Spleen (tissue), 13 donors: ENCODE results near the gene NETO1. TPM values are rescaled to one million over a fixed set of nuclear protein-coding genes. Genes with fewer than 3 reads are reported as not detected.

Experiments used
- DNase-seq: peaks from one replicate; pipeline ENCODE4 v3.0.0-alpha.2; 2020
- H3K27ac ChIP-seq, 8 donors: fragments of 200-600 bp; sonication (generic) in 7 of 8; 1 replicate in 4 of 8; 2 replicates in 4 of 8; pipeline versions ENCODE4 v1.5.0 to v1.8.0; 2016 to 2021; ENCODE audit warnings: inconsistent platforms in 4 of 8, mild to moderate bottlenecking in 4 of 8, moderate library complexity in 1 of 8
- H3K27me3 ChIP-seq, 7 donors: fragments of 200-600 bp; sonication (generic) in 6 of 7; replicated peaks in 1 of 7; 1 replicate in 4 of 7; 2 replicates in 3 of 7; pipeline versions ENCODE4 v1.5.0 to v1.8.0; 2016 to 2021; ENCODE audit warnings: inconsistent platforms in 3 of 7, mild to moderate bottlenecking in 1 of 7
- H3K36me3 ChIP-seq, 6 donors: fragments of 200-600 bp; sonication (generic) in 5 of 6; 1 replicate in 4 of 6; 2 replicates in 2 of 6; pipeline versions ENCODE4 v1.5.0 to v1.8.0; 2016 to 2021; ENCODE audit warnings: inconsistent platforms in 2 of 6
- H3K4me1 ChIP-seq, 6 donors: fragments of 200-600 bp; sonication (generic) in 5 of 6; 1 replicate in 3 of 6; 2 replicates in 3 of 6; pipeline versions ENCODE4 v1.5.0 to v1.8.0; 2016 to 2021; ENCODE audit warnings: inconsistent platforms in 3 of 6
- H3K4me3 ChIP-seq, 8 donors: fragments of 200-600 bp; sonication (generic) in 7 of 8; 1 replicate in 4 of 8; 2 replicates in 4 of 8; pipeline versions ENCODE4 v1.5.0 to v1.8.0; 2016 to 2021; ENCODE audit warnings: inconsistent platforms in 4 of 8, mild to moderate bottlenecking in 4 of 8, moderate library complexity in 2 of 8
- H3K9me3 ChIP-seq, 8 donors: fragments of 200-600 bp; sonication (generic) in 7 of 8; 1 replicate in 4 of 8; 2 replicates in 4 of 8; pipeline versions ENCODE4 v1.5.0 to v1.8.0; 2016 to 2021; ENCODE audit warnings: inconsistent platforms in 4 of 8
- POLR2A ChIP-seq, 3 donors: fragments of 450-650 bp; IDR thresholded peaks; one replicate each; pipeline ENCODE4 v1.5.1; 2017; ENCODE audit warnings: antibody characterized with exemption in 3 of 3, mild to moderate bottlenecking in 1 of 3
- POLR2AphosphoS5 ChIP-seq, 3 donors: sonication (generic); formaldehyde crosslinking; IDR thresholded peaks; one replicate each; pipeline ENCODE4 v1.5.1; 2017; ENCODE audit warnings: antibody characterized with exemption in 3 of 3
- WGBS, 5 donors: extraction: QIAGEN DNeasy Blood & Tissue Kit in 3 of 5; methylation state at CpG; one replicate each; pipeline versions ENCODE4 v1.1.5 to v1.1.7; 2013 to 2018; 5-methylcytosine and 5-hydroxymethylcytosine counted together
- intact Hi-C: fragments of 100-400 bp; cut with DNase I; formaldehyde crosslinking; loops from one replicate; pipeline ENCODE4 v1.15.0; 2023; ENCODE audit warnings: low total_unique reads
- long read RNA-seq, 2 donors: transcript quantifications; one replicate each; lab custom pipeline, GENCODE V29; 2026
- polyA plus RNA-seq, 3 donors: library from polyadenylated mRNA; stranded (reverse); fragments of 200-250 nt; gene quantifications; one replicate each; pipeline ENCODE4 v1.2.1, GENCODE V29; 2013
- total RNA-seq, 7 donors: library from RNA; depleted of rRNA in 3 of 7; stranded (reverse); fragments of >200 nt in 3 of 7; fragmentation: NEBNext Ultra II Directional in 4 of 7; extraction: Animal tissue kit (Norgen Biotek cat#: 25700) in 4 of 7; gene quantifications; one replicate each; pipeline versions ENCODE4 v1.1.0 to v1.2.1, GENCODE V29; 2016 to 2021
- TF ChIP-seq, protein P1 (sequence below), 11 experiments: fragments of 200-600 bp in 7 of 11; fragments of 450-650 bp in 4 of 11; sonication (generic) in 4 of 11; IDR thresholded peaks in 8 of 11; conservative IDR thresholded peaks in 3 of 11; 1 replicate in 7 of 11; 2 replicates in 4 of 11; pipeline versions ENCODE4 v1.4.0 to v1.8.0; 2016 to 2021; ENCODE audit warnings: antibody characterized with exemption in 11 of 11, inconsistent platforms in 4 of 11, mild to moderate bottlenecking in 1 of 11
- donor health status: healthy with polysubstance abuse.
- donor health status: DM: no; HTN: no; CAD: no; lungs with moderate emphysema.
- donor health status: DM: no; HTN: no; CAD: no.
- donor health status: Bipolar disorder and iron deficiency.
- donor health status: healthy.
- donor health status: DM: no; HTN: no; CAD: no.
- donor health status: DM: yes; HTN: yes; CAD: no.

NETO1 gene, protein sequence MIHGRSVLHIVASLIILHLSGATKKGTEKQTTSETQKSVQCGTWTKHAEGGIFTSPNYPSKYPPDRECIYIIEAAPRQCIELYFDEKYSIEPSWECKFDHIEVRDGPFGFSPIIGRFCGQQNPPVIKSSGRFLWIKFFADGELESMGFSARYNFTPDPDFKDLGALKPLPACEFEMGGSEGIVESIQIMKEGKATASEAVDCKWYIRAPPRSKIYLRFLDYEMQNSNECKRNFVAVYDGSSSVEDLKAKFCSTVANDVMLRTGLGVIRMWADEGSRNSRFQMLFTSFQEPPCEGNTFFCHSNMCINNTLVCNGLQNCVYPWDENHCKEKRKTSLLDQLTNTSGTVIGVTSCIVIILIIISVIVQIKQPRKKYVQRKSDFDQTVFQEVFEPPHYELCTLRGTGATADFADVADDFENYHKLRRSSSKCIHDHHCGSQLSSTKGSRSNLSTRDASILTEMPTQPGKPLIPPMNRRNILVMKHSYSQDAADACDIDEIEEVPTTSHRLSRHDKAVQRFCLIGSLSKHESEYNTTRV
- total RNA-seq (10 to 100 TPM in 4 of 7 donors, 1 to 10 TPM in 3; 6.2 to 17.1 (median 11.6) TPM), polyA plus RNA-seq (10 to 100 TPM in 2 of 3 donors, 1 to 10 TPM in 1; 7.1 to 14.5 (median 12.1) TPM)
- long read RNA-seq, donor 1, result 0 reads
- long read RNA-seq, donor 2, result 0 reads

- H3K4me3 ChIP-seq, result peak within 1 kb of the TSS; percentile 21 to 76 (median 44)
- H3K9me3 ChIP-seq, result peaks cover 0 to 2% (median 0%) of the 10 kb centered on the region in 8 donors
- peaks cover 0 to 49% (median 32%) of the 10 kb centered on the region in 7 donors for H3K27me3 ChIP-seq
- WGBS, 5 donors, result 2 to 8% (median 6%) methylated on average over 39 to 81 of the region's 85 CpGs
- H3K36me3 ChIP-seq, result peaks cover 0 to 10% (median 0%) of the 10 kb centered on the region in 6 donors
- intact Hi-C loops, result no loop called here
- H3K27ac ChIP-seq, result peak within 1 kb of the TSS in 6 of 8 donors; percentile 25 to 80 (median 54)
- H3K4me1 ChIP-seq, result peaks cover 0 to 29% (median 9%) of the 10 kb centered on the region in 6 donors
- peak; percentile 79 for DNase-seq
- TF ChIP-seq POLR2AphosphoS5 (IDR thresholded peaks at IDR 0.05) (no peak), POLR2A (IDR thresholded peaks at IDR 0.05) (no peak)
- TF ChIP-seq, protein P1, sequence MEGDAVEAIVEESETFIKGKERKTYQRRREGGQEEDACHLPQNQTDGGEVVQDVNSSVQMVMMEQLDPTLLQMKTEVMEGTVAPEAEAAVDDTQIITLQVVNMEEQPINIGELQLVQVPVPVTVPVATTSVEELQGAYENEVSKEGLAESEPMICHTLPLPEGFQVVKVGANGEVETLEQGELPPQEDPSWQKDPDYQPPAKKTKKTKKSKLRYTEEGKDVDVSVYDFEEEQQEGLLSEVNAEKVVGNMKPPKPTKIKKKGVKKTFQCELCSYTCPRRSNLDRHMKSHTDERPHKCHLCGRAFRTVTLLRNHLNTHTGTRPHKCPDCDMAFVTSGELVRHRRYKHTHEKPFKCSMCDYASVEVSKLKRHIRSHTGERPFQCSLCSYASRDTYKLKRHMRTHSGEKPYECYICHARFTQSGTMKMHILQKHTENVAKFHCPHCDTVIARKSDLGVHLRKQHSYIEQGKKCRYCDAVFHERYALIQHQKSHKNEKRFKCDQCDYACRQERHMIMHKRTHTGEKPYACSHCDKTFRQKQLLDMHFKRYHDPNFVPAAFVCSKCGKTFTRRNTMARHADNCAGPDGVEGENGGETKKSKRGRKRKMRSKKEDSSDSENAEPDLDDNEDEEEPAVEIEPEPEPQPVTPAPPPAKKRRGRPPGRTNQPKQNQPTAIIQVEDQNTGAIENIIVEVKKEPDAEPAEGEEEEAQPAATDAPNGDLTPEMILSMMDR (IDR thresholded peaks at IDR 0.05 in 8 of 11, conservative IDR thresholded peaks at IDR 0.05 in 3 of 11), result no peak
Observed at GRCh38 chr18:72867746-72868584, at the start of gene NETO1. Gene NETO1 (minus strand): TSS chr18:72867987. CDS start chr18:72867291, 696 bp downstream.

DNA sequence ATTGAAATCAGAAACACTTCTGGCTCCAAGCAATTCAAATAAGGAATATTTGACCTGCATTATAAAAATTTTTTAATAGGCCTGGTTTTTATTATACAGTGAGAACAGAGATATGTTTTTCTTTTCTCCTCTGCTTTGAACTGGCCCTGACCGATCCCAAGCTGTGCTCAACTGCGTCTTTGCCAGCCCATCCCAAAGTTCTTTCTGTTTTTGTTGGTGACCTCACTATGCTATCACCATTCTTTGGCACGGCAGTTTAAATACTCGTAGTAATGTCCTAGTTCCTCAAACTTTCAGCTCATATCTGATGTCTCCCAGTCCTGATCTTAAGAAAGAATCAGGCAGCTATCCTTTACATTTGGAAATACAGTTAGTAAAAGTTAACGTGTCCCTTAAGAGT lies 42.3 kb upstream of the NETO1 start:
- TF ChIP-seq POLR2A (IDR thresholded peaks at IDR 0.05) (no peak), POLR2AphosphoS5 (IDR thresholded peaks at IDR 0.05) (no peak)
- TF ChIP-seq, protein P1 (IDR thresholded peaks at IDR 0.05 in 8 of 11, conservative IDR thresholded peaks at IDR 0.05 in 3 of 11), result no peak
- DNase-seq, result no peak
- Histone ChIP-seq H3K27me3 (no peaks in the 10 kb centered on the region), H3K9me3 (no peaks in the 10 kb centered on the region), H3K4me1 (no peaks in the 10 kb centered on the region), H3K4me3 (no peak overlapping the region), H3K27ac (no peak overlapping the region), H3K36me3 (no peaks in the 10 kb centered on the region)
- 81 to 91% (median 84%) methylated on average over 5 of the region's 5 CpGs for WGBS, 5 donors
- intact Hi-C loops, result no loop called here

GRCh38 chr18:72908181-72908580 lies 40.4 kb upstream of the NETO1 start:
- WGBS, 5 donors, result 42 to 47% (median 46%) methylated on average over 2 of the region's 2 CpGs

More at GRCh38 chr18:72908181-72908580, 40.4 kb upstream of the NETO1 start:
- TF ChIP-seq POLR2A (IDR thresholded peaks at IDR 0.05) (no peak), POLR2AphosphoS5 (IDR thresholded peaks at IDR 0.05) (no peak)
- TF ChIP-seq, protein P1 (IDR thresholded peaks at IDR 0.05 in 8 of 11, conservative IDR thresholded peaks at IDR 0.05 in 3 of 11), result no peak
- Histone ChIP-seq H3K36me3 (no peaks in the 10 kb centered on the region), H3K9me3 (no peaks in the 10 kb centered on the region), H3K27me3 (no peaks in the 10 kb centered on the region), H3K4me3 (no peak overlapping the region), H3K27ac (no peak overlapping the region), H3K4me1 (no peaks in the 10 kb centered on the region)
- DNase-seq, result no peak
- intact Hi-C loops, result no loop called here
